Cardiac muscle cell (in vitro differentiated cells and primary cell): ENCODE data around the gene PCDHB1. TPM values are rescaled to one million over a fixed set of nuclear protein-coding genes. Genes with fewer than 3 reads are reported as not detected.
A peak's percentile ranks its signal among the peaks of the same experiment; 100 is the strongest.
"Not testable (repeated sequence)": the region's sequence is repeated elsewhere in the genome, so short reads cannot be mapped to it uniquely, and the experiment has no call there.

ENCODE experiments used
- DNase-seq, 2 donors: peaks; one replicate each; pipeline versions ENCODE4 v3.0.0 to v3.0.0-alpha.2; 2010 to 2017; ENCODE audit warnings: low read depth in 1 of 2, low spot score in 1 of 2
- H3K27ac ChIP-seq: fragments of 200-600 bp; sonication (generic); 2 replicates; pipeline ENCODE4 v1.5.1; 2016
- H3K27me3 ChIP-seq: fragments of 200-600 bp; sonication (generic); 2 replicates; pipeline ENCODE4 v1.6.0; 2016; ENCODE audit warnings: control low read depth
- H3K36me3 ChIP-seq: fragments of 200-600 bp; sonication (generic); 2 replicates; pipeline ENCODE4 v1.5.1; 2016; ENCODE audit warnings: control low read depth
- H3K4me1 ChIP-seq: fragments of 200-600 bp; sonication (generic); 2 replicates; pipeline ENCODE4 v1.8.1; 2017; ENCODE audit warnings: low read depth, mild to moderate bottlenecking, mixed run types
- H3K4me3 ChIP-seq: fragments of 200-600 bp; sonication (generic); 2 replicates; pipeline ENCODE4 v1.5.1; 2016; ENCODE audit warnings: mild to moderate bottlenecking
- H3K9me3 ChIP-seq: fragments of 200-600 bp; sonication (generic); 2 replicates; pipeline ENCODE4 v1.5.1; 2017; ENCODE audit warnings: low read depth, mild to moderate bottlenecking, control low read depth
- CTCF ChIP-seq: IDR thresholded peaks from 2 replicates; pipeline ENCODE4 v1.5.1; 2012; ENCODE audit warnings: low read depth, mild to moderate bottlenecking, low read length
- polyA plus RNA-seq: library from polyadenylated mRNA; unstranded; fragments of >200 nt; fragmentation: Nextera tagmentation; extraction: Ambion mirVana; gene quantifications from 2 replicates; pipeline ENCODE4 v1.2.1, GENCODE V29; 2016
- total RNA-seq: library from RNA; depleted of rRNA; stranded (reverse); fragments of >200 nt; gene quantifications from 2 replicates; pipeline ENCODE4 v1.2.3, GENCODE V29; 2016

PCDHB1 gene
- total and polyA plus RNA-seq, 2 experiments from 2014 or later = 0.03 TPM; not detected in 1

- Histone ChIP-seq H3K36me3 (no peaks in the 10 kb centered on the region), H3K4me1 (no peaks in the 10 kb centered on the region), H3K27me3 (no peaks in the 10 kb centered on the region), H3K27ac (no peak within 1 kb of the TSS), H3K4me3 (no peak within 1 kb of the TSS), H3K9me3 (no peaks in the 10 kb centered on the region)
- no peak for TF ChIP-seq CTCF
- DNase-seq = peak in 1 of 2 donors; percentile 8
These were observed 49.1 kb downstream of the PCDHB1 start, which contains the start of gene PCDHB3 for GRCh38 chr5:141100243-141100805. Gene PCDHB3 (plus strand): TSS chr5:141100473. CDS start chr5:141100650, 177 bp downstream.

- H3K9me3 ChIP-seq = no peaks in the 10 kb centered on the region
- DNase-seq = no peak
- no peaks in the 10 kb centered on the region for H3K36me3 ChIP-seq
- no peaks in the 10 kb centered on the region for H3K27me3 ChIP-seq
- H3K4me3 ChIP-seq = no peak overlapping the region
- H3K4me1 ChIP-seq = no peaks in the 10 kb centered on the region
- TF ChIP-seq CTCF = no peak
- H3K27ac ChIP-seq = no peak overlapping the region
These were observed 49.9 kb downstream of the PCDHB1 start for GRCh38 chr5:141101059-141101458.

GRCh38 chr5:141102070-141102469 lies 50.9 kb downstream of the PCDHB1 start:
- H3K27ac ChIP-seq, H3K9me3 ChIP-seq, H3K36me3 ChIP-seq, DNase-seq, H3K4me1 ChIP-seq, H3K4me3 ChIP-seq, H3K27me3 ChIP-seq: not testable (repeated sequence)

GRCh38 chr5:141102471-141102870 lies 51.3 kb downstream of the PCDHB1 start:
- H3K27me3 ChIP-seq, H3K4me1 ChIP-seq, H3K4me3 ChIP-seq, H3K27ac ChIP-seq, H3K9me3 ChIP-seq, DNase-seq, H3K36me3 ChIP-seq: not testable (repeated sequence)

GRCh38 chr5:141105350-141105749 lies 54.2 kb downstream of the PCDHB1 start:
- Histone ChIP-seq H3K27me3 (no peaks in the 10 kb centered on the region), H3K27ac (no peak overlapping the region), H3K9me3 (no peaks in the 10 kb centered on the region), H3K4me3 (no peak overlapping the region), H3K4me1 (no peaks in the 10 kb centered on the region), H3K36me3 (no peaks in the 10 kb centered on the region)
- no peak for TF ChIP-seq CTCF
- DNase-seq = no peak

Other genes with a start within 250 kb of the PCDHB1 start
- gene PCDHA4, start 244.3 kb upstream of the PCDHB1 start, total RNA-seq = 14.2 and 14.3 TPM in 2 replicates
- 6.1 and 9.1 TPM in 2 replicates for gene PCDHA4, start 244.3 kb upstream of the PCDHB1 start, polyA plus RNA-seq
- 1.5 and 1.8 TPM in 2 replicates for gene PCDHA5, start 229.8 kb upstream of the PCDHB1 start, total RNA-seq
- 0.09 and 0.53 TPM in 2 replicates for gene PCDHA5, start 229.8 kb upstream of the PCDHB1 start, polyA plus RNA-seq
- 2.6 and 16.9 TPM in 2 replicates for gene PCDHA6, start 223.4 kb upstream of the PCDHB1 start, total RNA-seq
- gene PCDHA6, start 223.4 kb upstream of the PCDHB1 start, polyA plus RNA-seq = 1.3 and 7.7 TPM in 2 replicates
- 1.2 and 2.7 TPM in 2 replicates for gene PCDHA7, start 217.1 kb upstream of the PCDHB1 start, total RNA-seq
- 0.37 TPM in 1 of 2 replicates, not detected in the other for gene PCDHA7, start 217.1 kb upstream of the PCDHB1 start, polyA plus RNA-seq
- gene PCDHA8, start 210.2 kb upstream of the PCDHB1 start, total RNA-seq = 1.1 and 1.8 TPM in 2 replicates
- 0.44 and 1.2 TPM in 2 replicates for gene PCDHA8, start 210.2 kb upstream of the PCDHB1 start, polyA plus RNA-seq
- gene PCDHA9, start 203.0 kb upstream of the PCDHB1 start, total RNA-seq = 1.6 and 2.2 TPM in 2 replicates
- gene PCDHA9, start 203.0 kb upstream of the PCDHB1 start, polyA plus RNA-seq = 0.70 and 0.72 TPM in 2 replicates
- gene PCDHA10, start 195.5 kb upstream of the PCDHB1 start, total RNA-seq = 11.3 and 14.4 TPM in 2 replicates
- 10.2 and 12.3 TPM in 2 replicates for gene PCDHA10, start 195.5 kb upstream of the PCDHB1 start, polyA plus RNA-seq
- 9.9 and 10.8 TPM in 2 replicates for gene PCDHA11, start 182.4 kb upstream of the PCDHB1 start, total RNA-seq
- gene PCDHA11, start 182.4 kb upstream of the PCDHB1 start, polyA plus RNA-seq = 6.1 and 7.5 TPM in 2 replicates
- gene PCDHA12, start 176.1 kb upstream of the PCDHB1 start, total RNA-seq = 9.5 and 10.5 TPM in 2 replicates
- 0.71 and 1.7 TPM in 2 replicates for gene PCDHA12, start 176.1 kb upstream of the PCDHB1 start, polyA plus RNA-seq
- 2.1 and 2.3 TPM in 2 replicates for gene PCDHA13, start 169.2 kb upstream of the PCDHB1 start, total RNA-seq
- 0.27 and 0.34 TPM in 2 replicates for gene PCDHA13, start 169.2 kb upstream of the PCDHB1 start, polyA plus RNA-seq
- 16.7 and 20.8 TPM in 2 replicates for gene PCDHAC1, start 125.1 kb upstream of the PCDHB1 start, total RNA-seq
- 3.4 and 5.1 TPM in 2 replicates for gene PCDHAC1, start 125.1 kb upstream of the PCDHB1 start, polyA plus RNA-seq
- gene PCDHAC2, start 84.9 kb upstream of the PCDHB1 start, total RNA-seq = 42.2 and 47.8 TPM in 2 replicates
- 18.5 and 18.9 TPM in 2 replicates for gene PCDHAC2, start 84.9 kb upstream of the PCDHB1 start, polyA plus RNA-seq
- gene PCDHB2, start 43.2 kb downstream of the PCDHB1 start, total RNA-seq = 43.9 and 51.5 TPM in 2 replicates
- 25.0 and 31.2 TPM in 2 replicates for gene PCDHB2, start 43.2 kb downstream of the PCDHB1 start, polyA plus RNA-seq
- 5.6 and 8.9 TPM in 2 replicates for gene PCDHB3, start 49.1 kb downstream of the PCDHB1 start, total RNA-seq
- 0.34 and 1.2 TPM in 2 replicates for gene PCDHB3, start 49.1 kb downstream of the PCDHB1 start, polyA plus RNA-seq
- 2.6 and 5.2 TPM in 2 replicates for gene PCDHB4, start 70.4 kb downstream of the PCDHB1 start, total RNA-seq
- 0.75 and 2.4 TPM in 2 replicates for gene PCDHB4, start 70.4 kb downstream of the PCDHB1 start, polyA plus RNA-seq
- 27.5 and 72.8 TPM in 2 replicates for gene PCDHB5, start 83.8 kb downstream of the PCDHB1 start, total RNA-seq
- gene PCDHB5, start 83.8 kb downstream of the PCDHB1 start, polyA plus RNA-seq = 10.1 and 30.0 TPM in 2 replicates
- 1.7 and 2.1 TPM in 2 replicates for gene PCDHB6, start 98.7 kb downstream of the PCDHB1 start, total RNA-seq
- gene PCDHB6, start 98.7 kb downstream of the PCDHB1 start, polyA plus RNA-seq = 0.26 and 0.37 TPM in 2 replicates
- gene PCDHB7, start 121.3 kb downstream of the PCDHB1 start, total RNA-seq = 1.1 and 2.3 TPM in 2 replicates
- gene PCDHB7, start 121.3 kb downstream of the PCDHB1 start, polyA plus RNA-seq = 0.40 and 1.0 TPM in 2 replicates
- gene PCDHB8, start 126.4 kb downstream of the PCDHB1 start, total RNA-seq = 17.2 and 20.8 TPM in 2 replicates
- gene PCDHB8, start 126.4 kb downstream of the PCDHB1 start, polyA plus RNA-seq = 6.2 and 8.7 TPM in 2 replicates
- 4.8 and 6.3 TPM in 2 replicates for gene PCDHB16, start 131.0 kb downstream of the PCDHB1 start, total RNA-seq
- gene PCDHB16, start 131.0 kb downstream of the PCDHB1 start, polyA plus RNA-seq = 1.6 and 2.7 TPM in 2 replicates
- 7.4 and 7.9 TPM in 2 replicates for gene PCDHB9, start 135.8 kb downstream of the PCDHB1 start, total RNA-seq
- gene PCDHB9, start 135.8 kb downstream of the PCDHB1 start, polyA plus RNA-seq = 2.5 and 2.9 TPM in 2 replicates
- 8.8 and 10.9 TPM in 2 replicates for gene PCDHB10, start 141.0 kb downstream of the PCDHB1 start, total RNA-seq
- 7.8 and 9.0 TPM in 2 replicates for gene PCDHB10, start 141.0 kb downstream of the PCDHB1 start, polyA plus RNA-seq
- gene PCDHB11, start 148.3 kb downstream of the PCDHB1 start, total RNA-seq = 4.7 and 8.6 TPM in 2 replicates
- 2.4 and 3.1 TPM in 2 replicates for gene PCDHB11, start 148.3 kb downstream of the PCDHB1 start, polyA plus RNA-seq
- 9.5 and 17.7 TPM in 2 replicates for gene PCDHB12, start 157.3 kb downstream of the PCDHB1 start, total RNA-seq
- 2.1 and 3.5 TPM in 2 replicates for gene PCDHB12, start 157.3 kb downstream of the PCDHB1 start, polyA plus RNA-seq
- 7.8 and 8.4 TPM in 2 replicates for gene PCDHB13, start 162.5 kb downstream of the PCDHB1 start, total RNA-seq
- 1.3 and 3.1 TPM in 2 replicates for gene PCDHB13, start 162.5 kb downstream of the PCDHB1 start, polyA plus RNA-seq
- gene PCDHB14, start 172.0 kb downstream of the PCDHB1 start, total RNA-seq = 17.3 and 21.2 TPM in 2 replicates
- gene PCDHB14, start 172.0 kb downstream of the PCDHB1 start, polyA plus RNA-seq = 8.1 and 11.8 TPM in 2 replicates
- gene PCDHB15, start 194.0 kb downstream of the PCDHB1 start, total RNA-seq = 21.3 and 32.4 TPM in 2 replicates
- 13.3 and 19.3 TPM in 2 replicates for gene PCDHB15, start 194.0 kb downstream of the PCDHB1 start, polyA plus RNA-seq